Measurements from ENCODE around the gene OS9.

DNA sequence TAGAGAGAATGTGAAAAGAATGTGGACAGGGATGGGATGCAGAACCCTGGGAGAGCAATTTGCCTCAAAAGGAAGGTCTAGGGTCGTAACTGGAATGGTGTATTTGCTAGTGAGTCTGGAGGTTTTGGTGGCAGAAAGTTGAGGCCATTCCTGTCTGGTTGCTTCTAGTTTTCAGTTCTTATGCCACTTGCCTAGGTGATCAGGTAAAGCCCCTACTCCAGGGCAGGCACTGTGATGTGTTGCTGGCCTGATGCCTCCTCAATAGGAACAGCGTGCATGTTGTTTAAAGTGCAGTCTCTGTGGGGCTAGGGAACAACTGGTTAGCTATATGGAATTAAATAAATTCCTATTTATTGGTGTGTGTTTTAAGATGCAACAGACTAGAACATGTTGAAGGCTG, 6.4 kb downstream of the OS9 start:
- TF ChIP-seq EZH2 (IDR thresholded peaks at IDR 0.05) (no peak), POLR2AphosphoS5 (IDR thresholded peaks at IDR 0.05; ENCODE audit: borderline replicate concordance, low read depth, low read length) (no peak)
